CD4-positive, alpha-beta memory T cell (primary cell): ENCODE results near the gene DDB1. TPM values are rescaled to one million over a fixed set of nuclear protein-coding genes. Genes with fewer than 3 reads are reported as not detected.

Experiments
- CTCF ChIA-PET: fragments of 350-600 bp; sonication (Branson Sonifier 250); formaldehyde crosslinking; loops from one replicate; lab custom pipeline; 2021; ENCODE audit warnings: inconsistent platforms; ENCODE audit not compliant: partially characterized antibody; lab: Charles Lee
- POLR2A ChIA-PET: fragments of 350-600 bp; sonication (Branson Sonifier 250); formaldehyde crosslinking; loops from one replicate; lab custom pipeline; 2021; ENCODE audit not compliant: partially characterized antibody; lab: Charles Lee
- DNase-seq, 5 donors: peaks; one replicate each; pipeline versions ENCODE4 v3.0.0 to v3.0.0-alpha.2; 2020 to 2022; ENCODE audit warnings: mixed read lengths in 1 of 5
- H3K27ac ChIP-seq: one replicate; pipeline ENCODE4 v1.7.0; 2013; ENCODE audit warnings: low read depth, low read length
- H3K27me3 ChIP-seq: 2 replicates; pipeline ENCODE4 v1.7.0; 2013; ENCODE audit warnings: mild to moderate bottlenecking, low read length, moderate library complexity; ENCODE audit not compliant: insufficient read depth
- H3K36me3 ChIP-seq: 2 replicates; pipeline ENCODE4 v1.7.0; 2013; ENCODE audit warnings: mild to moderate bottlenecking, low read length, moderate library complexity; ENCODE audit not compliant: insufficient read depth
- H3K4me1 ChIP-seq: 2 replicates; pipeline ENCODE4 v1.7.0; 2013; ENCODE audit warnings: mild to moderate bottlenecking, low read length, moderate library complexity; ENCODE audit not compliant: insufficient read depth
- H3K4me3 ChIP-seq, 2 donors: one replicate each; pipeline ENCODE4 v1.7.0; 2013; ENCODE audit warnings: low read length in 2 of 2, mild to moderate bottlenecking in 1 of 2
- H3K9me3 ChIP-seq, 2 donors: one replicate each; pipeline ENCODE4 v1.7.0; 2013; ENCODE audit warnings: low read length in 2 of 2, control low read depth in 1 of 2; ENCODE audit not compliant: control insufficient read depth in 1 of 2
- H3K27ac Mint-ChIP-seq, 7 donors: one replicate each; pipeline ENCODE4 v1.8.0; 2020 to 2021; ENCODE audit warnings: mixed read lengths in 7 of 7, mild to moderate bottlenecking in 6 of 7, inconsistent platforms in 3 of 7, moderate library complexity in 3 of 7
- H3K27me3 Mint-ChIP-seq, 2 donors: one replicate each; pipeline ENCODE4 v1.8.0; 2020 to 2021; ENCODE audit warnings: mixed read lengths in 2 of 2
- H3K36me3 Mint-ChIP-seq, 2 donors: one replicate each; pipeline ENCODE4 v1.8.0; 2020 to 2021; ENCODE audit warnings: mixed read lengths in 2 of 2, inconsistent platforms in 1 of 2, mild to moderate bottlenecking in 1 of 2
- H3K4me1 Mint-ChIP-seq, 4 donors: one replicate each; pipeline ENCODE4 v1.8.0; 2020 to 2021; ENCODE audit warnings: mixed read lengths in 4 of 4, mild to moderate bottlenecking in 1 of 4
- H3K4me3 Mint-ChIP-seq, 8 donors: one replicate each; pipeline ENCODE4 v1.8.0; 2020 to 2021; ENCODE audit warnings: mixed read lengths in 8 of 8, mild to moderate bottlenecking in 7 of 8, moderate library complexity in 6 of 8, inconsistent platforms in 3 of 8
- H3K9me3 Mint-ChIP-seq, 8 donors: one replicate each; pipeline ENCODE4 v1.8.0; 2020 to 2021; ENCODE audit warnings: mixed read lengths in 8 of 8, mild to moderate bottlenecking in 5 of 8, inconsistent platforms in 3 of 8, moderate library complexity in 1 of 8
- intact Hi-C: fragments of 100-400 bp; cut with micrococcal nuclease; formaldehyde crosslinking; loops from one replicate; pipeline ENCODE4 v1.15.1; 2023
- polyA plus RNA-seq, 2 donors: library from polyadenylated mRNA; unstranded; fragments of 300-500 nt; fragmentation: Illumina TruSeq; gene quantifications; one replicate each; pipeline ENCODE4 v1.2.3, GENCODE V29; 2021
- total RNA-seq, 2 experiments: library from RNA; stranded (reverse); gene quantifications; one replicate each; pipeline ENCODE4 v1.2.3, GENCODE V29; 2021

Gene DDB1
- total and polyA plus RNA-seq, 4 experiments from 2014 or later: 121 to 169 (median 148) TPM

- no peak overlapping the region for H3K27ac Mint-ChIP-seq
- no peaks in the 10 kb centered on the region for H3K9me3 Mint-ChIP-seq
- Histone ChIP-seq H3K27me3 (no peaks in the 10 kb centered on the region), H3K4me3 (no peak overlapping the region), H3K36me3 (peaks cover 83% of the 10 kb centered on the region), H3K9me3 (no peaks in the 10 kb centered on the region), H3K4me1 (no peaks in the 10 kb centered on the region), H3K27ac (no peak overlapping the region)
- ChIA-PET CTCF (interaction anchor here (1.1 kb wide), 1 partner anchor 126 kb away, joined by 3 read pairs; no protein-coding TSS in a partner anchor), POLR2A (no interaction called here)
- peaks cover 22 to 29% of the 10 kb centered on the region in 2 donors for H3K36me3 Mint-ChIP-seq
- intact Hi-C loops: no loop called here
- H3K4me1 Mint-ChIP-seq: no peaks in the 10 kb centered on the region
- H3K27me3 Mint-ChIP-seq: no peaks in the 10 kb centered on the region
- no peak for DNase-seq
- H3K4me3 Mint-ChIP-seq: no peak overlapping the region
Measured at GRCh38 chr11:61309141-61309540, 23.8 kb downstream of the DDB1 start.

DNA sequence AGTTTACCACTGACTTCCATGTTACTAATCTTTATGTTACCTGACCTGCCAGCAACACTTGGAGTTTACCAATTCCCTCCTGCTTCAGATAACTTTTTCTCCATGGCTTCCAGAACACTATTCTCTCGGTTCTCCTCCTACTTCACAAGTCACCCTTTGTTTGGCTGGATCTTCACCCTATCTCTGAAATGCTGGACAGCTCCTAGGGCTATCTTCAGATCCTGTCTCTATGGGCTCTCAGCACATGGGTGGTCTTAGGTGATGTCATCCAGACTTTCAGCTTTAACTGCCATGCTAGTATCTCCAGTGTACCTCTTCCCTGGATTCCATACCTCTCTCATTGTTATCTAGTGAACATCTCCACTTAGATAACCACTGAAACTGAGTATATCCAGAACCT, 25.6 kb downstream of the DDB1 start:
- Mint-ChIP-seq H3K27me3 (no peaks in the 10 kb centered on the region), H3K27ac (no peak overlapping the region), H3K36me3 (peaks cover 21 to 32% of the 10 kb centered on the region in 2 donors), H3K4me3 (no peak overlapping the region), H3K9me3 (no peaks in the 10 kb centered on the region), H3K4me1 (no peaks in the 10 kb centered on the region)
- Histone ChIP-seq H3K4me1 (no peaks in the 10 kb centered on the region), H3K27ac (no peak overlapping the region), H3K36me3 (peaks cover 86% of the 10 kb centered on the region), H3K4me3 (no peak overlapping the region), H3K9me3 (no peaks in the 10 kb centered on the region), H3K27me3 (no peaks in the 10 kb centered on the region)
- DNase-seq: no peak
- ChIA-PET CTCF (no interaction called here), POLR2A (no interaction called here)
- intact Hi-C loops: no loop called here

DNA sequence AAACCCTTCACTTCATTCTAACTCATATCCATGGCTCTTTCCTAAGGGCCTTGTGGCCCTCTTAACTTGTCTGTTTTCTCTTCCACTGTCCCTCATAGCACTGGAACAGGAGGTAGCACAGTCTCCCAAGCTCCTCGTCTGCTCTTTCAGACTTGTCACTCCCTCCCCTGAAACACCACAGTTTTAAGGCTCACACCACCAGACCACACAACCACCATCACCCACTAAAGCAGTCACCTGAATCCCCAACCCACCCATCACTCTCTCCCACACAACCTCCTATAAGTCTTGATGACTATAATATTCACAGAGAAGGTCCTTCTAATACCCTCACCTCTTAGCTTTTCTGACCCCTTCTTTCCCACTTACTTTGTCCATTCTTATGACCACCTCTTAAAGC, 26.7 kb downstream of the DDB1 start:
- POLR2A ChIA-PET: no interaction called here
- H3K36me3 Mint-ChIP-seq: peaks cover 32 to 33% of the 10 kb centered on the region in 2 donors

DNA sequence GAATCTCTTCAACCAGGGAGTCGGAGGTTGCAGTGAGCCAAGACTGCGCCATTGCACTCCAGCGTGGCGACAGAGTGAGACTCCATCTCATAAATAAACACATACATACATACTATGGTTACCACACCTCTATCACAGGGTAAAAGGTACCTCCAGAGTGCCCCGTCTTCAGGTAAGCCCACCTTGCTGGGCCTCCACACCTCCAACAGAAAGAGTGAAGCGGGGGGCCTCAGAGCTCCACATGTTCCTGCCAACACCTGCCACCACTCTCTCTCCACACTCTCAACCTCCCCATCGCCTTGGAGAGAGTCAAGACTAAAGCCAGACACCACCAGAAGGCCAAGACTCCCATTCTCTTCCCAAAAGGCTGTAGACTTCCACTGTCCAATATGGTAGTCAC, 27.5 kb downstream of the DDB1 start:
- H3K4me3 ChIP-seq: no peak overlapping the region
- Mint-ChIP-seq H3K27ac (no peak overlapping the region), H3K9me3 (no peaks in the 10 kb centered on the region), H3K4me1 (peaks cover 0 to 6% (median under 1%) of the 10 kb centered on the region in 4 donors), H3K36me3 (peaks cover 38 to 40% of the 10 kb centered on the region in 2 donors), H3K27me3 (no peaks in the 10 kb centered on the region), H3K4me3 (no peak overlapping the region)
- intact Hi-C loops: no loop called here
- peaks cover 91% of the 10 kb centered on the region for H3K36me3 ChIP-seq
- no peak overlapping the region for H3K27ac ChIP-seq
- ChIA-PET CTCF (no interaction called here), POLR2A (no interaction called here)
- no peaks in the 10 kb centered on the region for H3K9me3 ChIP-seq
- H3K27me3 ChIP-seq: no peaks in the 10 kb centered on the region
- no peaks in the 10 kb centered on the region for H3K4me1 ChIP-seq
- no peak for DNase-seq

More for the DNA sequence above, 26.7 kb downstream of the DDB1 start:
- no peaks in the 10 kb centered on the region for H3K9me3 ChIP-seq
- Mint-ChIP-seq H3K4me1 (no peaks in the 10 kb centered on the region), H3K27ac (no peak overlapping the region), H3K27me3 (no peaks in the 10 kb centered on the region), H3K9me3 (no peaks in the 10 kb centered on the region), H3K4me3 (no peak overlapping the region)
- no peak overlapping the region for H3K27ac ChIP-seq
- H3K27me3 ChIP-seq: no peaks in the 10 kb centered on the region
- intact Hi-C loops: no loop called here
- H3K4me3 ChIP-seq: no peak overlapping the region
- CTCF ChIA-PET: no interaction called here
- peaks cover 86% of the 10 kb centered on the region for H3K36me3 ChIP-seq
- H3K4me1 ChIP-seq: no peaks in the 10 kb centered on the region
- DNase-seq: no peak

- no peaks in the 10 kb centered on the region for H3K27me3 ChIP-seq
- Mint-ChIP-seq H3K4me1 (peaks cover 7 to 14% (median 8%) of the 10 kb centered on the region in 4 donors), H3K9me3 (no peaks in the 10 kb centered on the region), H3K36me3 (peaks cover 49 to 55% of the 10 kb centered on the region in 2 donors), H3K27me3 (no peaks in the 10 kb centered on the region), H3K4me3 (no peak overlapping the region), H3K27ac (no peak overlapping the region)
- no peaks in the 10 kb centered on the region for H3K9me3 ChIP-seq
- ChIA-PET POLR2A (no interaction called here), CTCF (no interaction called here)
- H3K4me3 ChIP-seq: no peak overlapping the region
- H3K4me1 ChIP-seq: no peaks in the 10 kb centered on the region
- intact Hi-C loops: no loop called here
- no peak overlapping the region for H3K27ac ChIP-seq
- H3K36me3 ChIP-seq: peaks cover 83% of the 10 kb centered on the region
- no peak for DNase-seq
Measured at GRCh38 chr11:61303725-61304124, 29.2 kb downstream of the DDB1 start.

DNA sequence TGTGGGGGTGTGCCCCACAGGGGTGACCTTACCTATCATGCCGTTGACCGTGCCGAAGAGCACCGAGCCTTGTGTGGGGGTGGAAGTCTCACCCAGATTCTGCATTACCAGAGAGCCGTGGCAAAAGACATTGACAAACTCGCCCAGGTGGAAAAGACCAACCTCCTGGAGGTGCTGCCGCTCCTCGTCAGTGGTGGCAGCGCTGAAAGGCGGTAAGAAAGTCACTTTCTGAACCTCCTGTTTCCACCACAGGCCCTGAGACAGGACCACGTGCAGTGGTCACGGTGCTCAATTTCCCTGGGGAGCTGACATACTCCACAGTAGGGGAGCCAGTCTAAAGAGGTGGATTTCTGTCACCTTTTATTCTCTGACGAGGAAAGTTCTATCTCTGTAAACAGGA, 30.4 kb downstream of the DDB1 start:
- intact Hi-C loops: no loop called here
- H3K4me1 ChIP-seq: no peaks in the 10 kb centered on the region
- Mint-ChIP-seq H3K4me1 (peaks cover 13 to 24% (median 15%) of the 10 kb centered on the region in 4 donors), H3K4me3 (no peak overlapping the region), H3K27me3 (no peaks in the 10 kb centered on the region), H3K36me3 (peaks cover 57 to 63% of the 10 kb centered on the region in 2 donors), H3K9me3 (no peaks in the 10 kb centered on the region), H3K27ac (no peak overlapping the region)
- no peaks in the 10 kb centered on the region for H3K27me3 ChIP-seq
- no peak for DNase-seq
- POLR2A ChIA-PET: no interaction called here
- H3K4me3 ChIP-seq: no peak overlapping the region
- H3K27ac ChIP-seq: no peak overlapping the region
- no peaks in the 10 kb centered on the region for H3K9me3 ChIP-seq
- peaks cover 71% of the 10 kb centered on the region for H3K36me3 ChIP-seq
- CTCF ChIA-PET: no interaction called here

DNA sequence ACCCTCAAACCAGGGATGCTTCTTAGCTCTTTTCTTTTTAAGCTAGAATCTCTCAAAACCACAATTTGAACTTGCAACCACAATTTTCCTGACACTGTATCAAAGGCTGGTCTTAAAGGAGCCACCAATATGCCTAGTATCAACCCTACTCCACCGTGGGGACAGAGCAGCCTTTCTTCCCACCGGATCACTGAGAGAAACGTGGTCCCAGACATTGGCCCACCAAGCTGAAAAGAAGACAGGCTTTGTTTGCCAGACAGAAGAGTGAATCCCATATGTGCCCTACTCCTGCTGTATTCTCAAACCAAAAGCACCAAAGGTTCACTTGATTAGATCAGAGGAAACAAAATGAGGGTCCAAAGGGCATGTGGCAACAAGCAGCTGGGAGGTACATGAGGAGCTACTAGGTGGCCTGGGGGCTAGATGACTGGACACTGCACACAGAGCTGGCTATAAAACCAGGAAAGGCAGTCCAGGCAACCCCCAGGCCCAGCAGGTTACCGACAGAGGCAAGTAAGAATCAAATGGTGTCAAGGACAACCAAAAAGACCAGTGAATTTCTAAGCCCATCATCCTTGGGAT, 34.2 kb downstream of the DDB1 start:
- Histone ChIP-seq H3K4me3 (no peak overlapping the region), H3K36me3 (peaks cover 41% of the 10 kb centered on the region), H3K27me3 (peaks cover 4% of the 10 kb centered on the region), H3K4me1 (peaks cover 16% of the 10 kb centered on the region), H3K27ac (no peak overlapping the region), H3K9me3 (no peaks in the 10 kb centered on the region)
- peak overlapping the region in 4 of 7 donors; percentile 4 to 80 (median 26) for H3K27ac Mint-ChIP-seq
- H3K27me3 Mint-ChIP-seq: peaks cover 2 to 3% of the 10 kb centered on the region in 2 donors
- DNase-seq: no peak
- POLR2A ChIA-PET: interaction anchor here (0.6 to 1.2 kb wide), 2 partner anchors 64 to 115 kb away, joined by 3 read pairs; partner anchors contain the start of gene TMEM138
- no peak overlapping the region for H3K4me3 Mint-ChIP-seq
- CTCF ChIA-PET: no interaction called here
- peaks cover 19 to 38% (median 25%) of the 10 kb centered on the region in 4 donors for H3K4me1 Mint-ChIP-seq
- H3K36me3 Mint-ChIP-seq: peaks cover 46 to 60% of the 10 kb centered on the region in 2 donors
- H3K9me3 Mint-ChIP-seq: no peaks in the 10 kb centered on the region
- intact Hi-C loops: no loop called here
